HG03439 (cell line): ENCODE results near the gene KCNH3.
"Not testable (repeated sequence)": the region's sequence is repeated elsewhere in the genome, so short reads cannot be mapped to it uniquely, and the experiment has no call there.

Source experiments
- ATAC-seq: cut with Tn5 transposase; IDR thresholded peaks from one replicate; pipeline ENCODE4 v1.9.1; 2021; ENCODE audit warnings: mild to moderate bottlenecking, moderate library complexity; ENCODE audit not compliant: unreplicated experiment

Gene KCNH3

GRCh38 chr12:49527361-49528130 lies 11.3 kb upstream of the KCNH3 start:
- ATAC-seq = no peak

GRCh38 chr12:49529414-49529813 lies 9.4 kb upstream of the KCNH3 start:
- no peak for ATAC-seq

- no peak for ATAC-seq
These were observed 7.1 kb upstream of the KCNH3 start for GRCh38 chr12:49531745-49532144.

- no peak for ATAC-seq
These were observed 5.5 kb upstream of the KCNH3 start for GRCh38 chr12:49533331-49533730.

GRCh38 chr12:49534122-49534521 lies 4.7 kb upstream of the KCNH3 start:
- not testable (repeated sequence) for ATAC-seq

GRCh38 chr12:49534731-49535278 lies 4.0 kb upstream of the KCNH3 start:
- ATAC-seq = no peak

- ATAC-seq = no peak
These were observed 2.8 kb upstream of the KCNH3 start for GRCh38 chr12:49535921-49536525.

- no peak for ATAC-seq
These were observed 2.2 kb upstream of the KCNH3 start for GRCh38 chr12:49536526-49537071.

- ATAC-seq = no peak
These were observed 1.5 kb upstream of the KCNH3 start for GRCh38 chr12:49537231-49537751.

GRCh38 chr12:49537752-49538509 lies 899 bp upstream of the KCNH3 start:
- ATAC-seq = no peak

- ATAC-seq = no peak
These were observed 787 bp downstream of the KCNH3 start for GRCh38 chr12:49539406-49540228.

- no peak for ATAC-seq
These were observed 1.7 kb downstream of the KCNH3 start for GRCh38 chr12:49540229-49541139.

- ATAC-seq = no peak
These were observed 2.5 kb downstream of the KCNH3 start for GRCh38 chr12:49541140-49541861.

GRCh38 chr12:49541911-49542505 lies 3.2 kb downstream of the KCNH3 start:
- no peak for ATAC-seq

- ATAC-seq = no peak
These were observed 3.8 kb downstream of the KCNH3 start for GRCh38 chr12:49542592-49543160.

- no peak for ATAC-seq
These were observed 4.5 kb downstream of the KCNH3 start for GRCh38 chr12:49543221-49543913.
